ENCODE data around the gene ACTN4. TPM values are rescaled to one million over a fixed set of nuclear protein-coding genes. Genes with fewer than 3 reads are reported as not detected.

ACTN4 gene
- total RNA-seq, 1 donor from 2014 or later = 152 TPM

GRCh38 chr19:38695832-38696728 is 48.6 kb downstream of the ACTN4 start:
- no peak for DNase-seq

DNA sequence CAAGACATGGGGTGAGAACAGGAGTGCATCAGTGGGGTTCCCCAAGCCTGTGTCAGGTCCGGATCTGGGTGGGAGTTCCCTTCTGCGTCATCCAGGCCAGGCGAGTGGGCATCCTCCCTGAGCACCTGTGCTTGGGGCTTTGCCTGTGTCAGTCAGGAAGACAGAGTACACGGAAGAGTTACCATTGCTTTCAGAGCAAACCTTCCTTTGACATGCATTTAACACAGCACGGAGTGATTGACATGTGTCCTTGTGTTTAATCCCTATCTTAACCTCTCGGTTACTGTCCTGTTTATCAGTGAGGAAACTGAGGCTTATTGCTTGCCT is 49.2 kb downstream of the ACTN4 start:
- DNase-seq = no peak

DNA sequence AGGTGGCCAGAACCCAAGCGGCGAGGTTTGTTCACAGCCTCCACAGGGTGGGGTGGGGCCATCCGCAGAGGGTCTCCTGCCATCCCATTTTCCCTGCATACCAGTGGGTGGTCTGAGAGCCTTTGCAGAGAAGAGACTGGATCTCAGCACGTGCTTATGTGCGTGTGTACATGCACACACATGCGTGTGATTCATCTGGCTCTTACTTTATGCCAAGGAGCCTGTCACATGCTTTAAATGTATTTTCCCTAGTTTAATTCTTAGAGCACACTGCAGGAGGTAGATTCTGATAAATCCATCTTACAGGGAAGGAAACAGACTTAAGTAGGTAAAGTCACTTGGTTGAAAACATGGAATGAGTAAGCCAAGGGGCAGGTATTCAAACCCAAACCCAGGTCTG is 49.7 kb downstream of the ACTN4 start:
- DNase-seq = no peak

- no peak for DNase-seq
Observed at GRCh38 chr19:38697641-38698071, 50.2 kb downstream of the ACTN4 start.

DNA sequence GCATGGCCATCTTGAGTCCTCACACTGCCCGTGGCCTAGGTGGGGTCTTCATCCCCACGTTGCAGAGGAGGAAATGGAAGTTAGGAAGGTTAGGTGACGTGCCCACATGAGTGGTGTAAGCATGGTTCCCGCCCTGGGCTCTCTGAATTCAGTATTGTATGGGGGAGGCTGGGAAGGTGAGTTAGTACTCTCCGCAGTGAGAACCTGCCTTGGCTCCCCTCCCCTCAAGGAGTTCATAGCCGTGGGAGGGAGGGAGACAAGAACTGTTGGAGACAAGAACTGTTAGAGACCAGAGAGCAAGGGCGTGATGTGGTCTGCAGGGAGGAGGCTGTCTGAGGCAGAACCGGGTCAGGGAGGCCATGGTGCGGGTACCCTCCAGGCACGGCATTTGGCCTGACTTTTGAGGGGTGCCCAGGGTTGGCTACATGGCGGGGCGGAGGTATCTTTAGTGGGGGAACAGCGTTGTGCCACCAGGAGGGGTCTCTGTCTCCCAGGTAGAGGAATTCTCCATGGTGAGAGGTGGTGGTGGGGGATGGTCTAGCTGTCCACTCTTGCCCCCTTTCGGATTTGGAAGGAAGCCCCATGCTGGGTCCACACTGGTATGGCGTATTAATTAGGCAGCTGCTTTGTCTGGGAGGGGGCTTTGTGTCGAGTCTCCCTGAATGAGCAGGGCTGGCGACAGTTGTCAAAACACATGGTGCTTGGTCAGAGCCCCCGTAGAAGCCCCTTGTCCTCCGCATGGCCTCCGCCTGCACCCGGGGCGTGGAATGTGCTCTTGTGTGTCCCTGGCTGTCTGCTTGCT is 51.0 kb downstream of the ACTN4 start:
- DNase-seq = no peak

GRCh38 chr19:38699027-38699346 is 51.5 kb downstream of the ACTN4 start:
- DNase-seq = no peak

DNA sequence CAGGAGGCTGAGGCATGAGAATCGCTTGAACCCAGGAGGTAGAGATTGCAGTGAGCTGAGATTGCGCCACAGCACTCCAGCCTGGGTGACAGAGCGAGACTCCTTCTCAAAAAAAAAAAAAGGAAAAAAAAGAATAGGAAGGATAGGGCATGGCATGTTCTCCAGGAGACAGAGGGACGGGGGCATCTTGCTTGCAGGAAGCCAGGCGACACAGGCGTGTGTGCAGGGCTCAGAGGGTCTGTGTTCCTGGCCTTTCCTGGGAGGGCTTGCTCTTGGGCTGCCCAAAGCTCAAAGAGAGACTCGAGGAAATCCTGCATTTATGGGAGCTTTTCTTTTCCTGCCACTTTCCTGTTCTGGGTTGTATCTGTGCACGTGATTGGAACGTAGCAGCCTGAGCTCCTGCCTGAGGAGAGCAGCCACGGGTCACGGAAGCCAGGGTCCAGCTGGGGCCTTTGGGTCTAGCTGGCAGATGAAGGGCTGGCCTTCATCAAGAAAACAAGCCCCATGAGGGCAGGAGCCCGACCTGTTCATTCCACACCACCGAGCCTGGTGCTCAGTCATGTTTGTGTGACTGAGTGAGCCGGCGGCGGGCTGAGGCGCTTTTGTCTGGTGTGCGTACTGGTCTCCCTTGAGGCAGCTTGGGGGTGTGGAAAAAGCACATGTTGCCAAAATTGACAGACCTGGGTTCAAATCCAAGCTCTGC is 52.3 kb downstream of the ACTN4 start:
- DNase-seq = no peak

- DNase-seq = no peak
Observed at GRCh38 chr19:38700350-38700901, 53.0 kb downstream of the ACTN4 start.

GRCh38 chr19:38700902-38701454 is 53.5 kb downstream of the ACTN4 start:
- DNase-seq = no peak

- no peak for DNase-seq
Observed at GRCh38 chr19:38701455-38702063, 54.1 kb downstream of the ACTN4 start.

- DNase-seq = no peak
Observed at GRCh38 chr19:38702278-38702677, 54.8 kb downstream of the ACTN4 start.

- DNase-seq = no peak
Observed at GRCh38 chr19:38703509-38703908, 56.1 kb downstream of the ACTN4 start.

DNA sequence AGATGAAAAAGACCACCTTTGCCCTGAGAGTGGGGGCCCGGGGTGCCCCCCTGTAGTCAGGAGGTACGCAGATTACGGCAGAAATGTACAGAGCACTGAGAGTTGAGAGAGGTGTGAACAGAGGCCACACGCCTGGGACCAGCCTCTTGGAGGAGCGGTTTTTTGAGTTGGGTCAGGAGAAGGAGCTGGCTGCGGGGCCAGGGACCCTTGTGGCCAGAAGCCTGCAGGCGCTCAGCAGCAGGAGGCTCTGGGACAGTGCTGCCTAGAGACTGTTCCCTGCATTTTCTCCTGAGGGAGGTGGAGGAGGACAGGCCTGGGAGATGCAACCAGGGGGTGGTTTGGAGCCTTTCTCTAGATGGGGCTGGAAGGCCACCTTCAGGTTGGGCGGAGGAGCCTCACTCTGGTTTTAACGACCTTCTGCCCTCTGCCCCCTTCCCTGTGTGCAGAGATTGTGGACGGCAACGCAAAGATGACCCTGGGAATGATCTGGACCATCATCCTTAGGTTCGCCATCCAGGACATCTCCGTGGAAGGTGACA is 57.1 kb downstream of the ACTN4 start:
- no peak for DNase-seq

GRCh38 chr19:38705197-38706019 is 58.0 kb downstream of the ACTN4 start:
- no peak for DNase-seq

DNA sequence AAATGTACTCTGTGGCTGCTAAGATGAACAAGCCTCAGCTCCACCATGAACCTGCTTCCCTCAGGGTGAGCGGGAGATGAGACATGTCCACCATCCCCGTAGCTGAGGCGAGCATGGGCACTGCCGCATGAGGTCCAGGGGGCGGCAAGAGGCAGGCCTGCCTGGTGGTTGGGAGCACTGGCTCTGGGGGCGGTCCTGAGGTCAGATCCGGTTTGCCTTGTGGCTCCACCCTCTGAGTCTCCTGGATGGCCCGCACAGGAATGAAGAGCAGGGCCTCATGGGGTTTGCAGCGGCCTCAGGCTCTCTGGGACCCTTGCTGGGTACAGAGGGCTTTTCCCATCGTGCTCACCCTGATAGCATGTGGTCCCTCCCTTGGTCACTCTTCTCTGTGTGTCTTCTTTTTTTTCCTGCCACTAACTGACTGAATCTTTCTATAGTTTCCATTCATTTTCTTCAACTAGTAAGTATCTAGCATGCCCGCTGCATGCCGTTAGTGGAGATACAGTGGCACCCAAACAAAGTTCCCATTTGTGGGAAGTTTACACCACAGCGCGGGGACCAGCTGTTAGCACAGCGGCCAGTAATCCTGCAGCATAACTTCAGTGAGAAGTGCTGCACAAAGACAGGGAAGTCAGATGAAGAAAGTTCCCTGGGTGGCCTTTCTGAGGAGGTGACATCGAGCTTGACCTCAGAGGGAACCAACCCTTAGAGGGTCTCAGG is 59.5 kb downstream of the ACTN4 start:
- no peak for DNase-seq

DNA sequence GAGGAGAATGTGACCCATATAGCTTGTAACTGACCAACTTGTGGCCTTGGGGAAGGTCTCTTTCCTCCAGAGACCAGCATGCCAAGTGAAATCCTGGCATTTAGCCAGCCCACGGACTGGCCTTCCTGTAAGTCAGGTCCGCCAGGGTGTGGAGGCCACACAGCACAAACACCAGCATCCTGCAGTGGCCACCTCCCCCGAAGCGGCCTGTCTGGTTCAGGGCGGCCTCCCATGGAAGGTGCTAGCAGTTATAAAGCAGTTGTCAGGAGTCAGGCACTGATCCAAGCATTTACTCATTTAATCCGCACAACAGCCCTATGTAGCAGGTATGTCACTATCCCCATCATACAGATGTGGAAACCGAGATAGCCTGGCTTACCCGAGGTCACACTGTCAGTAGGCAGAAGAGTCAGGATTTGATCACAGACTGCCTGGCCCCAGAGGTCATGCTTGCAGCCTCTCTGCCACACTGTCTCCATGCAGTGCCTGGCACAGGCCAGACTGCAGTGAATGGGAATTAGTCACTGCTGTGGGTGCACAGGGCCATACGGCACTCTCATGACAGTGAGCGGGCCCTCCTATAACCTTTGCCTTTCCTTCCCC is 60.2 kb downstream of the ACTN4 start:
- no peak for DNase-seq

DNA sequence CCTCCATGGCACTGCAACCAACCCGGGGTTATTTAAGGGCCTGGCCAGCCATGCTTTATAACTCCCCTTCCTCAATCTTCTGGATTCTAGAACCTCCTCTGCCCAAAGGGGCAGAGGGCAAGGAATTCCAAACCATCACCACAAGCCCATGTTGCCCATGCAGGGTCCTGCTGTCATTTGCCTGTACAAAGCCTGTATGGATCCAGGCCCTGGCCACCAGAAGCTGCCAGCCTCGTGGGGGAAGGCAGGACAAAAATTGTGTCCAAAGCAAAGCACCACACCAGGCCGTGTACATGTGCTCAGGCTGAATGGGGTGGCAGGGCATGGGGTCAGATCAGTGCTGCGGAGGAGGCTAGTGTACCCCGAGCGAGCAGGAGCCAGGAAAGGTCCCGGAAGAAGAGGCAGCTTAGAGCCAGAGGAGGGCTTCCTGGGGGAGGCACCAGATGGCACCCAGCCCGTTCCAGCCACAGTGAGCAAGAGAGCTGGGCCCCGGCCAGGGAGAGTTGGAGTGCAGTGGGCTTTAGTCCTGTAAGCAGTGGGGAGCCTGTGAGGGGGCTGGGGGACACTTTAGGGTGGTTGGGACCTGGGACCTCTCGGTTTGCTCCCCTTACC is 61.1 kb downstream of the ACTN4 start:
- no peak for DNase-seq

- DNase-seq = no peak
Observed at GRCh38 chr19:38709119-38709518, 61.7 kb downstream of the ACTN4 start.
